Upper lobe of left lung (tissue), 6 donors: ENCODE data around the gene ENTPD6. TPM values are rescaled to one million over a fixed set of nuclear protein-coding genes. Genes with fewer than 3 reads are reported as not detected.
A peak's percentile ranks its signal among the peaks of the same experiment; 100 is the strongest.

ENCODE experiments used
- ATAC-seq, 2 donors: fragments of 200-7000 bp; cut with Tn5 transposase; one replicate each; pipeline ENCODE4 v1.9.1; 2022; ENCODE audit warnings: mild to moderate bottlenecking in 2 of 2, moderate library complexity in 2 of 2; ENCODE audit not compliant: low FRiP score in 2 of 2
- DNase-seq, 2 donors: peaks; one replicate each; pipeline ENCODE4 v3.0.0-alpha.2; 2019 to 2020
- H3K27ac ChIP-seq, 4 donors: fragments of 200-600 bp; sonication (generic); one replicate each; pipeline ENCODE4 v1.5.1; 2016 to 2019
- H3K27me3 ChIP-seq, 4 donors: fragments of 200-600 bp; sonication (generic); one replicate each; pipeline ENCODE4 v1.5.1; 2017 to 2019
- H3K36me3 ChIP-seq, 4 donors: fragments of 200-600 bp; sonication (generic); one replicate each; pipeline ENCODE4 v1.5.1; 2016 to 2019
- H3K4me1 ChIP-seq, 4 donors: fragments of 200-600 bp; sonication (generic); one replicate each; pipeline ENCODE4 v1.5.1; 2018 to 2019
- H3K4me3 ChIP-seq, 4 donors: fragments of 200-600 bp; sonication (generic); one replicate each; pipeline ENCODE4 v1.5.1; 2017 to 2019; ENCODE audit warnings: mild to moderate bottlenecking in 2 of 4, moderate library complexity in 1 of 4
- H3K9me3 ChIP-seq, 4 donors: fragments of 200-600 bp; sonication (generic); one replicate each; pipeline ENCODE4 v1.5.1; 2018 to 2019
- CTCF ChIP-seq, 6 experiments: fragments of 450-650 bp in 4 of 6; fragments of 200-600 bp in 2 of 6; sonication (generic) in 2 of 6; IDR thresholded peaks; one replicate each; pipeline ENCODE4 v1.5.1; 2016 to 2019; ENCODE audit warnings: antibody characterized with exemption in 6 of 6
- EP300 ChIP-seq, 4 donors: sonication (generic); formaldehyde crosslinking; IDR thresholded peaks; one replicate each; pipeline ENCODE4 v1.5.1; 2017; ENCODE audit warnings: antibody characterized with exemption in 4 of 4, control low read depth in 2 of 4
- POLR2A ChIP-seq, 4 donors: fragments of 450-650 bp; IDR thresholded peaks; one replicate each; pipeline ENCODE4 v1.5.1; 2016 to 2017; ENCODE audit warnings: antibody characterized with exemption in 4 of 4, mild to moderate bottlenecking in 2 of 4
- POLR2AphosphoS5 ChIP-seq, 2 donors: sonication (generic); formaldehyde crosslinking; IDR thresholded peaks; one replicate each; pipeline ENCODE4 v1.5.1; 2017; ENCODE audit warnings: antibody characterized with exemption in 2 of 2
- WGBS, 2 donors: methylation state at CpG; one replicate each; pipeline ENCODE4 v1.1.5; 2017 to 2018; 5-methylcytosine and 5-hydroxymethylcytosine counted together
- total RNA-seq, 6 donors: library from RNA; depleted of rRNA in 4 of 6; stranded (reverse); fragments of >200 nt in 4 of 6; gene quantifications; one replicate each; pipeline versions ENCODE4 v1.1.0 to v1.2.1, GENCODE V29; 2016 to 2021
- donor health status: DM: no; HTN: no; CAD: no; lungs with moderate emphysema.
- donor health status: DM: no; HTN: yes; CAD: no; lungs with severe emphysema.

The ENTPD6 gene
- total RNA-seq, 6 donors from 2014 or later = 53.7 to 170 (median 81.7) TPM

- 96 to 99% methylated on average over 12 of the region's 12 CpGs for WGBS, 2 donors
- H3K9me3 ChIP-seq = no peaks in the 10 kb centered on the region
- TF ChIP-seq POLR2A (IDR thresholded peaks at IDR 0.05) (no peak), EP300 (IDR thresholded peaks at IDR 0.05) (no peak), CTCF (IDR thresholded peaks at IDR 0.05) (no peak), POLR2AphosphoS5 (IDR thresholded peaks at IDR 0.05) (no peak)
- peaks cover 9 to 55% (median 44%) of the 10 kb centered on the region in 4 donors for H3K36me3 ChIP-seq
- H3K27ac ChIP-seq = no peak overlapping the region
- H3K27me3 ChIP-seq = no peaks in the 10 kb centered on the region
- no peak for ATAC-seq
- DNase-seq = no peak
- H3K4me1 ChIP-seq = peaks cover 0 to 7% (median 3%) of the 10 kb centered on the region in 4 donors
- H3K4me3 ChIP-seq = no peak overlapping the region
These were observed 14.4 kb downstream of the ENTPD6 start for GRCh38 chr20:25209911-25210310.

GRCh38 chr20:25211273-25211672 lies 15.8 kb downstream of the ENTPD6 start:
- no peak for DNase-seq
- H3K27ac ChIP-seq = no peak overlapping the region
- no peaks in the 10 kb centered on the region for H3K27me3 ChIP-seq
- H3K9me3 ChIP-seq = no peaks in the 10 kb centered on the region
- peaks cover 19 to 68% (median 58%) of the 10 kb centered on the region in 4 donors for H3K36me3 ChIP-seq
- 76 to 87% methylated on average over 7 of the region's 7 CpGs for WGBS, 2 donors
- no peak overlapping the region for H3K4me3 ChIP-seq
- H3K4me1 ChIP-seq = peaks cover 0 to 5% (median 0%) of the 10 kb centered on the region in 4 donors
- TF ChIP-seq EP300 (IDR thresholded peaks at IDR 0.05) (no peak), CTCF (IDR thresholded peaks at IDR 0.05) (no peak), POLR2A (IDR thresholded peaks at IDR 0.05) (no peak), POLR2AphosphoS5 (IDR thresholded peaks at IDR 0.05) (no peak)
- ATAC-seq = no peak

GRCh38 chr20:25212242-25212641 lies 16.7 kb downstream of the ENTPD6 start:
- no peaks in the 10 kb centered on the region for H3K27me3 ChIP-seq
- ATAC-seq (no peak), DNase-seq (no peak)
- peaks cover 0 to 5% (median 0%) of the 10 kb centered on the region in 4 donors for H3K4me1 ChIP-seq
- no peak overlapping the region for H3K4me3 ChIP-seq
- no peak overlapping the region for H3K27ac ChIP-seq
- H3K9me3 ChIP-seq = no peaks in the 10 kb centered on the region
- WGBS, 2 donors = 75 to 100% methylated on average over 4 to 5 of the region's 5 CpGs
- TF ChIP-seq EP300 (IDR thresholded peaks at IDR 0.05) (no peak), CTCF (IDR thresholded peaks at IDR 0.05) (no peak), POLR2A (IDR thresholded peaks at IDR 0.05) (no peak), POLR2AphosphoS5 (IDR thresholded peaks at IDR 0.05) (no peak)
- peaks cover 22 to 75% (median 64%) of the 10 kb centered on the region in 4 donors for H3K36me3 ChIP-seq

- DNase-seq (peak in 1 of 2 donors; percentile 27), ATAC-seq (no peak)
- Histone ChIP-seq H3K27me3 (no peaks in the 10 kb centered on the region), H3K36me3 (peaks cover 27 to 90% (median 73%) of the 10 kb centered on the region in 4 donors), H3K27ac (no peak overlapping the region), H3K9me3 (no peaks in the 10 kb centered on the region), H3K4me3 (no peak overlapping the region), H3K4me1 (no peaks in the 10 kb centered on the region)
- WGBS, 2 donors = 92 to 98% methylated on average over 16 to 21 of the region's 21 CpGs
- TF ChIP-seq POLR2AphosphoS5 (IDR thresholded peaks at IDR 0.05) (no peak), POLR2A (IDR thresholded peaks at IDR 0.05) (no peak), CTCF (IDR thresholded peaks at IDR 0.05) (no peak), EP300 (IDR thresholded peaks at IDR 0.05) (no peak)
These were observed 18.3 kb downstream of the ENTPD6 start for GRCh38 chr20:25213566-25214425.
